Stimulated activated CD4-positive, alpha-beta T cell treated with anti-CD3 and anti-CD28 coated beads, Interleukin-1b, Interleukin-23, amount 100 ng/mL, for 1 hour (primary cell): ENCODE results near the gene TF.

Experiments
- DNase-seq, 2 donors: peaks; one replicate each; pipeline ENCODE4 v3.0.0-alpha.2; 2020; ENCODE audit warnings: low read depth in 2 of 2

Gene TF

DNA sequence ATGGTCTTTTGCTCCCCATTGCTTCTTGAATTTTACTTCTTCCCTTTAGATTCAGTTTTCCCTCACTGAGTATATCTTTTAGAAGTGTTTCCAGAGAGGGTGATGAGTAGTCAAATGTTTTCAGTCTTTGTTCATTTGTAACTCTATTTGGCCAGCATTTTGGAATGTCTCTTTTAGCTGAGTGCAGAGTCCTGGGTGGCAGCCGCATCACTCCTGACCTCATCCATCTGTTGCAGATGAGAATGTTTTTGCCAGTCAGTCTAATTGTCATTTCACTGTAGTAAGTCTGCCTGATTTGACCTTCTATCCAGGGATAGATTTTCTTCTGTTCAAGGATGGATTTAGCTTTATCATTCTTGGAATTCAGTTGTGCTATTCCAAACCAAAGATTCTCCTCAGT, 66.7 kb downstream of the TF start:
- no peak for DNase-seq

DNA sequence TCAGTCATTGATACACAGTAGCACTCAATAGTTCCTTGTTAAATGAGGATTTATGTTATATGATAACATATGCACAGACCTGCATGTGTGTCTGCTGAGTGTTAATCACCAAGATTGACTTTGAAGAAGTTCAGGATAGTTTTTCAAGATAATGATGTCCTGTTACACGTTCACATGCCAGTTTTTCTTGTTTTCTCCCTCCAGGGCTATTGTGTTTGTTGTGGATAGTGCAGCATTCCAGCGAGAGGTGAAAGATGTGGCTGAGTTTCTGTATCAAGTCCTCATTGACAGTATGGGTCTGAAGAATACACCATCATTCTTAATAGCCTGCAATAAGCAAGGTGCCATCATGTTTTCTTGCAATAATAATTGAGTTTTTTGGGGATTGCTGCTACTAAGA, 69.2 kb downstream of the TF start:
- DNase-seq, result no peak

DNA sequence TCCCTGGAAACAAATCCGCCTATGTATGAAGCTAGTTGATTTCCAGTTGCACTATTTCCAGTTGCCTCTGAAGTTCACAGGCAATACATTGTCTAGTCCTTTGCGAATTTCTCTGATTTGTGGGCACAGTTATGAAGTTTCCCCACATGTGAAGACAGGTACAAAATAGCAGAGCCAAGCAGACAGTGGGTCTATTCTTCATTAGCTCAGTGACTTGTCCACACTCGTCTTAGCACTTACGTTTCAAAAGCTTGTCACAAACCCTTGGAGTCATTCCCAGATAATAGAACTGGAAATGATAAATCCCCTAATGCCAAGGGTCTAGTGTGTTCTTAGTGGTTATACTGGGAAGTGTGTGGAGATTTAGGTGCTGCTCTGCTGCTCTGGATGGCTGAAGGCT, 73.9 kb downstream of the TF start:
- no peak for DNase-seq

DNA sequence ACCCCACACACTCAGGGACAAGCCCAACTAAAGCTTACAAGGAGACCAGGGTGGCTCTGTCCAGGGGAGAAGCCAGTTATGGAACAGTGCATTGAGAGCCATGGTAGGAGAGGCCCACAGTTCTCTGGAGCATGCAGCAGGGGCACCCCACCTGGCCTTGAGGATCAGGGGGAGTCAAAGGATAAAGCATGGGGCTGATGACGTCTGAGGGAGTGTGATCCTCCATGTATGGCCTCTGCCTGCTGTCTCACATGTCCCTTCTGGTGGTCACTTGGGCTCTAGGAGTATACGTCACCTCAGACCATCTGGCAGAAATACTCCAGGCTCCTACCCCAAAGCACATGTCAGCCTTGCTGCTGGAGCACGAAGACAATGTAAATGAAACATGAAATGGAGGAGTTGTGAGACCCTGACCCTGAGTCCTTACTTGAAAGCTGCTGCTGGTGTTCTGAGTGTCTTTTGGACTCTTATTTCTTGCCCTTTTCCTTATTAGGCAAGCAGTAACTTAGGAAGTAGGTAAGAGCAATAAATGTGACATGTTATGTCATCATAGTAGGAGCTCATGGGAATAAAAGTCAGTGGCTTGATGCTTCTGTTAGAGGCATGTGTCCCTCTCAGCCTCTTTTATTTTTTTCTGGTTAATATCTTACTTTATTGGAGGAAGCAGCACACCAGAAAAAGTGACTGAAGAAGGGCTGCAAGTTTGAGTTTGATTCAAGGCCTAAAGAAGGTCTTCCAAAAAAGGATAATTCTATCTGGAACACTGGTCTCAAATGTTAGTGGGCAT, 74.9 kb downstream of the TF start:
- no peak for DNase-seq

DNA sequence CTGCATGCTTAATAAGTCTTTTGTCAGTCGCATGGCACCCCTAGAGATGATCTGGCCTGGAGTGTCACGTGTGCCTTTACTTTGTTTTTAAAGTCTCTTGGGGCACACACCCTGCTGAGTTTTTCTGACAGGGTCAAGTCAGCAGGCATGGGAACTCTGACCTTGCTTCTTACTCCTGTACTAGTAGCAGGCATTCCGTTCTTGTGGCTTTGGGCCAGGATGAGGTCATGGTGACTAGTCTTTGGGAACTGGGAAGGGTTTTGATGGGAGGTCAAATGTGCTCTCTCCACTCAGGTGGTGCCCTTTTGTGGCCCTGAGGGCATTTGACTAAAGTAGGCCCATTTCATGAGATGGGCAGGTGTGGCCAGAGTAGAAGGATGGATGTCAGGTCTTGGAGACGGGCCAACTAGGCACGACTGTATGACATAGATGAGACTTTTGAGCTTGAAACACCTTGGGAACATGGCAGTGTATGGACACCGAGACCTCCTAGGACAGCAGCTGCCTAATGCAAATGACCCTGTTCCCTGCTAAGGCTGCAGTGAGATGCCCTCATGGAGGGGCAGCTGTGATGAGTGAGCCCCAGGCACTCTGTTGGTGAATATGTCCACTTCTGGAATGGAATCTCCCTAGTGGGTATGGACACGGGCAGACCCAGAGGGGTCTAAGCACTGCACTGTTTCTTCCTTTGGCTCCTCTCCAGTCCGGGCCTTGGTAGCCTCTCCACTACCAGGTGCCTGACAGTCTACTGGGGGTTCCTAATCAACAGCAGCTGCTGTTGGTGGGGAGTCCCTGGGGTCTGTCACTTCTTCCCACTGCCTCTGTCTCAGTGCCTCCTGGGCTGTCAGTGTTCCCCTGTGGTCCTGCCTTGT, 75.8 kb downstream of the TF start:
- DNase-seq, result no peak

DNA sequence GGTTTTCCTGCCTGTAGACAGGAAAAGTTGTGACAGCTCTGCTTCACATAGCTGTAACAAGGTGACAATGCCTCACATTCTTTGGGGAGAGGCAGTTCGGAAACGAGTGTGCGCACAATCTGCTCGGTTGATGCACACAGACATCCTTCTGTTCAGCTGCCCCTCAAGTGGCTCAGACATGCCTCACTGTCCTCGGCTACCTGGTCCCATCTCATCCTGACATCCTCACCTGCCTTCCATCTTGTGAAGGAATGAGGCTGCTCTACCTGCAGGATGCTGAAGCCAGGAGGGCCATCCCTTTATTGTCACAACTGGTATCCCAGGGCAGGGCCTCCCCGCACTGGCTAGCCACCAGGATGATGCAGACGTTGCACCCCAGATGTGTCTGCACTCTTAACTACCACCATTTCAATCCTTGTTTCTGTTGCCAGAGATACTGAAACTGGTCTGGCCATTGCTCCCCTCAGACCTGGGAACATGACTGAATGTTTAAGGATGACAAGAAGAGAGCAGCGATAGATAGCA, 78.8 kb downstream of the TF start:
- DNase-seq, result no peak

DNA sequence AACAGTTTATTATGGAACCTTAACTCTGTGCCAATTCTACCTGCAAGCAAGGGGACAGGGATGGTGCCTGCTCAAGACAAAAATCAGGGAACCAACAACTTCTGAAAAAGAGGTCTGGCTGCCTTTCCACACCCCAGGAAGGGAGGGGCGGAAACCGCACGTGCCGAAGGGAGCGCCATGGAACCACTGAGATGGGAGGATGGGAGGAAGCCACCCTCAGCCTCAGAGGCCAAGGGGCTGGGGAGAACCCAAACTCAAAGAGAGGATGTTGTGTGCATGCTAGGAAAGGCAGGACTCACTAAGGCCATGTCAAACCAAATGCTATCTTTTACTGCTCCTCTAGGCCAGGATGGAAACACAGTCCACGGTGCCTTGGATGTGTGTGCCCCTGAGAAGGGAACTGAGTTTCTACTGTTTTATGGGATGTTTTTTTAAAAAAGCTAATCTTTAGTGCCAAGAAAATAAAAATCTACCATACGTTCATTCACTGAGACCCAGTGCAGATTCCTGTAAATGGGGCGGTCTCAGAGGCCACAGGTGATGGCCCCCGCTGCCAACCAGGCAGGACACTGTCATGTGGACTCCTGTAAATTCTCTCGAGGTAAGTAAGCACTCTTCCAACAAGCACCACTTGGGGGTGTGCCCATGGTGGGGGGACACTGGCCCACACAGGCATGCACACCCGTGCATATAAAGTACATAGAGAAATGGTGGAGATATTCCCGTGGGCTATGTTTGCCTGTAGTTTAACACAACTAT, 80.0 kb downstream of the TF start:
- no peak for DNase-seq

DNA sequence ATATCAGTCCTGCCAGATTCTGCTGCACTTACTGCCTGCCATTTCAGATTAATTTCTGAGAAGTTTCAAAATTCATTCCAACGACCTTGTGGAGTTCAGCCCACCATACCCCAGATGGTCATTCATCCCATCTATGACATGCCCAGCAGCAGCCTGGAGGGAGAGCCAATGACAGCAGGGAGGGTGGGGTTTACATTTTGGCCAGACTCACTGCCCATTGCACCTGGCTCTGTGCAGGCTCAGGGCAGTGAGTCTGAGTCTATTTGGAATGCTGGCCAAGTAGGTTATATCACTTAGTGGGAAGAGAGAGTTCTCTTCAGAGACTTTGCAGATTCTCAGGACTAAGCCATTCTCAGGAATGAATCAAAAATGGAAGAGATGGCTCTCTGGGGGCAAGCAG, 80.9 kb downstream of the TF start:
- no peak for DNase-seq

DNA sequence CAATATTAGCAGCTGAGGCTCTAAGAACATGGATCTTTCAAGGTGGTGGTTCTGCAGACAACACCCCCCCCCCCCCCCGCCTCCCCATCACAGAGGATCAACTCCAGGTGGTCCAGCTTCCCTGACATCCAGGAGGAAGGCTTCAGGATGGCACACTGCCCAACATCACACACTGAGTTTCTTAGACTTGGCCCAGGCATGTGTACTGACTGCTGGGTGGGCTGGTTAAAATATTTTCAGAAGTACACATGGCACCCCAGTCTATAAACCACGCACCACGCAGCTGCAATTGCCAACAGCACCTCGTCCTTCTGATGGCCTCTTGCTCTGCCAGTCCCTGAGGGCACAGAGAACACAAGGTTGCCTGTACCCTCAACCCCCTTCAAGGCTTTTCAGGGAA, 81.5 kb downstream of the TF start:
- no peak for DNase-seq

DNA sequence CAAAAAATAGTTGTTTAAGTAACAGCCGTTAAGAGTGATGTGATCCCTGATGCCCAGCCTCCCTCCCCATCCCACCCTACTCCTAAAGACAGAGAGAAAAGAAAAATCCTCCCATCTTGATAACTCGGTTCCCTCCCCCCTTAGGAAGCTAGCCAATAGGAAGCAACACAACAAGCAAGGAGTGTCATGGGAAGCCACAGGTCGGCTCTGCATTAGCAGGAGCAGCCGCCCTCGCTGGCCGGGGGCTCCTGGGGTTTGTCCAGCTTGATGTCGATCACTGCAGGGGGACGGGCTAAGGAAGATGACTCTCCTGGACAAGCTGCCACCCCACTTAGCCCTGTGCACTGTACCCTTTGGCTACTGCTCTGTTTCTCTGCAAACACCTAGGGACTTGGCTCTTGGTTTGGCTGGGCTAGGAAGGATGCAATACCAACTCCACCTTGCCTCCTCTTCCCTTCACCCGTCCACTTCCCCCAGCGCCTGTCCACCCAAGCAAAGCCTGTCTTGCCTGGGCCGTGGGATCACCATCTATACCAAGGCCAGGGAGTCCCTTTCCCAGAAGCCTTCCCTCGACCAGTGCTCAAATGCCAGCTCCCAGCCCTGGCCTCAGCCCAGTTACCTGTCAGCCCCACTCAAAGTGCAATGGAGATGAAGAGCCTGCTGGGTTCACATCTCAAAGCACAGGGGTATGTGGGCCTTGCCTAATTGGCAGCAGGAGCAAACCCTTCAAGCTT, 82.5 kb downstream of the TF start:
- no peak for DNase-seq

DNA sequence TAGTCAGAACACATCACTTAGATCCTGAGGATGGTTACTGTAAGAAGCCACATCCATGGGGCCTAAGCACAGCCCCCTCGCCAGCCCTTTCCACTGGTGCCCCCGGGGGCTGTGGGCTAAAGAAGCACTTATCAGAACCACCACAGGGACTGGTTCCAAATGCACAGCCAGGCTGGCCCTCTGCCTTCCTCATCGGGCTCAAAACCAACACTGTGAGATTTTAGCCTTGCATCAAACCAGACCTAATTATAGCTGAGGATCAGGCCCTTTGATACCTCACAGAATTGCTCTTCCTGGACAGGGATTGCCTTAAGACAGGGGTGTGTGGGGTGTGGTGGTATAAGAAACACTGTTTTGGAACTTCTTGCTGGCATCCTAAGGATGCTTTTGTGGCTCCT, 83.1 kb downstream of the TF start:
- DNase-seq, result no peak

DNA sequence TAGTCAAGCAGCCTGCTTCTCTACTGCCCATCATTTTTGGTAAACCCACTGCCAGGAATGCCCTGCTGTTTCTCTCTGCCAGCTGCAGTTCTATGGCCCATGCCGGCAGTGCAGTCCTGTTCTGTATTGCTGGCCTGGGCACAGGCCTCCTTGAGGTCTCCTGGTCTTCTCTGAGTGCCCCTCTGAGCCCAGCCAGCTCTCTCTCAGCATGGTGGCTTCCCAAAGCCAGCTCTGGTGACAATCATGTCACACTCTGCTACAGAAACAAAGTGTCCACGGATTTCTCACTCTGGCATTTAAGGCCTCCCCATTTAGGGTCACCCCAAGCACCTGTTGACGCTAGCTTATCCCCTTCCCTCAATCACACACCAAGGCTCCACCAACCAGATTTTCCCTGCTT, 83.9 kb downstream of the TF start:
- no peak for DNase-seq

DNA sequence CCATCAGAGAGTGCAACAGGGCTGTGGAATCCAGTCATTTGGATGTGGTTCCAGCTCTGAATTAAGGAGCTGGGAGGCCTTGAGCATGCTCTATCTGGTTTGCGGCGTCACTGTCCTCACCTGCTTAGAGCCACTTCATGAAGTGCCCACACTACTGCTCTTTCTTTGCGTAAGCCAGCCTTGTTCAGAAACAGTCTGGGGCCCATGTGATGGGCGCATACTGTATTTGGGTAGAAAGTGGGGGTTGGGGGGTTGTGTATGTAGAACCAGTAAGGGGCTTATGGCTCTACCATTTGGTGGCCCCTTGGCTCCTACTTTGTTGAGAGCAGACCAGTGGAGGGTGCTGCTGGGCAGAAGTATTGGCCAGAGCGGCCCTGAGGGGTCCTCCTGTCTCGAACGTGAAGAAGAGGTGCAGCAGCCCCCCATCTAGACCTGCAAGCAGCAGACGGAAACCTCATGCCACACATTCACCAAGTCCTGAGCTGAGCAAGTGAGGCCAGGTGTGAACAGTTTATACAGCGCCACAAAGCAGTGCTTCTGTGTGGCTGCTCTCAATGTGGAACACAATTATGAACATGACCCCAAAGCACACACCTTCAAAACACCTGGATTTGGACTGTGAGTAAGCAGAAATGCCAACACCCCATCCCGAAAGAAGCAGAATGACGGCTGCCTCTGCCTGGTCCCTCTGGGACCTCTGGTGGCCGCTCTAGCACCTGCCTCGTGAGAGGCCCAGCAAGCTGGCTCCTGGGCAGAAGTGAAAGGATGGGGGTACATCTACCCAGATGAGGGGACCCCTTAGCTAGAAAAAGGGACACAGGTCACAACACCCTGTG, 86.0 kb downstream of the TF start:
- no peak for DNase-seq

DNA sequence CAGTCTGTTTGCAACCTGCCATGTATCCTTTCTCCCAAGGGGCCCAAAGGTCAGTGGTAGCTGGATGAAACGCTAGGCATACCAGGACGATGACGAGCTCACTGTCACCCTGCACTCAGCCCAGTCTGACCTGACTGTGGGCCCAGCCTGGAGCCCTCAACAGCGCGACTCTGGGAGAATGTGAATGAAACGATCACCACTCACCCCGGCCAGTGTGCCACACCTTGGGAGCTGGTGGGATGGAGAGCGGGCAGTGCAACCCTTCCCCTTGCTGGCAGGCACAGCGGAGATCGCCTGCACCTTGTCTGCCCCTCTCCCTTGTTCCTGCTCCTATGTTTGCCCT, 86.6 kb downstream of the TF start:
- DNase-seq, result no peak

DNA sequence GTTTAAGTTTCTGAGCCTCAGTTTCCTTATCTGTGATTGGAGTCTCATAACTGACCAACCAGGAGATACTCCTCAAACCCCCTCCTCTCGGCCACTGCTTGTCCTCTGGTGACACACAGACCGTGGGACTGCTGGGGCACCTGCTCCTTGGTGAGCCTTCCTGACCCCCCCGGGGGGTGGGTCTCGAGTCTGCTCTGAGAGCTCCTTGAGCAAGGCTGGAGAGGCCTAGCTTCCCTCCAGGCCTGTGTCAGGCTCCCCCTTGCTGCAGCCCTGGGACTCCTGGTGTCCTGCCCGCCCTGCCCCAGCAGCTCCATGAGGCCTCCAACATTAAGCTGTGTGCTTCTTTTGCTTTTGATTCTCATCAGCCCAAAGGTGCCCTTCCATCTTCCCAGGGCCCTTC, 87.1 kb downstream of the TF start:
- DNase-seq, result no peak

DNA sequence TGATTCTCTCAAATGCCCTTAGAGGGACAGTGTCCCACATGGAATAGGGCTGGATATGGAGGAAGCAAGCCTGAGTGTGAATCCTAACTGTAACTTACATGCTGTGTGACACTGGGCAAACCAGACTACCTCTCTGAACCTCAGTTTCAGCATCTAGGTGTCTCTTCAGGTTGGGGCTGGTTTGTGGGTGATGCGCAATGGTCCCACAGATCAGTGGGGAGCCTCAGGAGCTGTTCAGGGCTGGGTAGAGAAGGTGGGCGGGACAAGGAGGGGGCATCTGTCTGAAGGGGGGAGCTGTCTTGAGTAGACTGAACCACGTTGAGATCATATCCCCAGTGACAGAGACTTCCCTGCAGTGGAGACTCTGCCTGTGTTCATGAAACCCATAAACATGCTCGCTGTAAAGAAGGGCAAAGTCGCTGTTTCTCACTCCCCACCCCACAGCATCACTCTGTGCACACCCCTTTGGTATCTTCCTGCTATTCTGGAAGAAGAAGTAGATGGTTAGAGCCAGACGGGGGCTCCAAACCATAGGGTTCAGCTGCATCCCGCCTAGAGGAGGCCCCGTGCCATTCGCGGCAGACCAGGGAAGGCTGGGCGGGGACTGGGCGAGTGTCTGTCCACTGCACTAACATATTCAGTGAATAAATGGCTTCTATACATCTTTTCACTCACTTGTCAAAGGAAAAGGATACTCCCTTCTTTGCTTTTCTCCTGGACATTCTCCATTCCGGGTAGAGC, 87.9 kb downstream of the TF start:
- no peak for DNase-seq

DNA sequence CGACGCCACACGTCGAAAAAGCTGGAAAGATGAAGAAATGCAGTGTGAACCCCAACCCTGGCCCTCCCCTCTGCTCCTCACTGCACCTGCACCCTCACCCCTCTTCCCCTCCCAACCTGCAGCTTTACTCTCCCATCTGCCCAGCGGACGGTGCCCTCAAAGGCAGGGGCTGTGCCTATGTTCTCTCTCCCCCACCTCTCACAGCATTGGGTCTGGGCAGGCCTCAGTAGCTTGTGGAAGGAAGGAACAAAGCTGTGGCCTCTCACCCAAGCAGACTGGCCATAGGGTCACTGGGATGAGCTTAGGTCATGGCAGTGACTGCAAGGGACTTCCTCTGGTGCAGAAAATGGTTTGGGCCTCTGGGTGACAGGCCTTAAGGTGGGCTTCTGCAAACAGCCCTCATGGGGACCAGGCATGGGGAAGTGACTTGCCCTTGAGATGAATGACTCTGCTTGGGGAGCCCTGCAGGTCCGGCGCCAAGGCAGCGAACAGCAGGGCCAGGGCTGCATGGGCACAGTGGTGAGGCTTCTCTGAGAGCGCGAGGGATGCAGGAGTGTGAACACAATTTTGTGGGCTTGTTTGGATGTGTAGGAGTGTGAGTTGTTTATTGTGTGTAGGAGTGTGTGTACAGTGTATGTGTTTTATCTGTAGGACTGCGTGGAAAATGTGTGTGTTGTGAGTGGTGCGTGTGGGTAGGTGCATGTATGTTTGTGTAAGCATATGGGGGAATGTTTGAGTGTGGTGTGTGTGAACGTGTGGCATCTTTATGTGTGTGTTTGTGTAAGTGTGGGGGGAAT, 88.6 kb downstream of the TF start:
- DNase-seq, result no peak

DNA sequence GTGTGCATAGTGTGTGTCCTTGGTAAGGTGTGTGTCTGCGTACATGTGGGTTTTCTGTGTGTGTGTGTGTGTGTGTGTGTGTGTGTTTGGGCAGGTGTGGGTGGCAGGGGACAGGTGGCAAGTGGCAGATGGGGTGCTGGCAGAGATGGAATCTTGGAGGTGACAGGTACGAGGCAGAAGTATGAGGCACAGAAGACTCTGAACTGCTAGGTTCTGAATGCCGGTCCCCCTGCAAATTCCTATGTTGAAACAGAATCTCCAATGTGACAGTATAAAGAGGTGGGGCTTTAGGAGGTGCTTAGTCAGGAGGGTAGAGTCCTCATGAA, 89.2 kb downstream of the TF start:
- no peak for DNase-seq

DNA sequence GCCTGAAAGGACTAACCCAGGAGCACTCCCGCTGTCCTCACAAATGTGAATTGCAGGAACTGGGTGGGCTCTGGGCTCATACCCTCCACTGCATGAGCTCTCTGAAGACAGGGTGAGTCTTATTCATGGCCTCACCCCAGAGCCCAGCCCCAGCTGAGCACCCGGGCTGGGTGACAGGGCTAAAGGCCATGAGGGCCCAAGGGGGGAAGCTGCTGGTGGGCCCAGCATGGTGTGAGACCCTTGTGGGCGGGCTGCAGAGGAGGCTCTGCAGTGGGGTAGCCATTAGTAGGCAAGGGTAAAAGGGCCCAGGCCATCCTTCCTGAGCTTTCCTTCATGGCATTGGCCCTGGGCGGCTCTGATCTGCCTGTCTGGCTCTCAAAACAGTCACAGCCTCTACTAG, 89.8 kb downstream of the TF start:
- no peak for DNase-seq
